ENCODE measurements around the gene CYP8B1. TPM values are rescaled to one million over a fixed set of nuclear protein-coding genes. Genes with fewer than 3 reads are reported as not detected.

The CYP8B1 gene
- total and polyA plus RNA-seq, 2 experiments from 2014 or later = not detected

- TF ChIP-seq CTCF (conservative IDR thresholded peaks at IDR 0.05; ENCODE audit: low read depth in 2 of 2) (no peak), EZH2 (IDR thresholded peaks at IDR 0.05; ENCODE audit: low read depth, unreplicated experiment) (no peak), ETS1 (IDR thresholded peaks at IDR 0.05) (no peak)
Observed at GRCh38 chr3:42876940-42877720, 1.5 kb upstream of the CYP8B1 start (continued).

GRCh38 chr3:42876401-42876800, 722 bp upstream of the CYP8B1 start:
- Histone ChIP-seq H3K4me2 (no peak overlapping the region), H3K9me2 (ENCODE audit: insufficient read depth) (no peaks in the 10 kb centered on the region), H2AFZ (no peak overlapping the region), H3K27ac (ENCODE audit: low read depth) (no peak overlapping the region), H3K36me3 (ENCODE audit: insufficient read depth) (no peaks in the 10 kb centered on the region), H4K20me1 (replicated peaks; ENCODE audit: insufficient read depth) (no peaks in the 10 kb centered on the region), H3K4me3 (no peak overlapping the region), H3F3A (replicated peaks; ENCODE audit: low read depth) (0 out of 2 replicates have a peak, but pooled peaks cover 4% of the 10 kb centered on the region), H3K27me3 (ENCODE audit: insufficient read depth) (no peaks in the 10 kb centered on the region), H3K4me1 (ENCODE audit: insufficient read depth) (peaks cover 14% of the 10 kb centered on the region), H3K79me2 (replicated peaks; ENCODE audit: insufficient read depth) (no peaks in the 10 kb centered on the region)
- Mint-ChIP-seq H3K9me3 (no peaks in the 10 kb centered on the region), H3K27ac (no peak overlapping the region), H3K4me3 (no peak overlapping the region), H3K36me3 (ENCODE audit: low read depth) (no peaks in the 10 kb centered on the region), H3K27me3 (ENCODE audit: insufficient read depth, low read depth, poor library complexity) (peaks cover 5% of the 10 kb centered on the region), H3K4me1 (peaks cover 13% of the 10 kb centered on the region; the same call in 2 of the 3 replicates)
- ATAC-seq = no peak
- no peak for DNase-seq (ENCODE audit: low spot score)
- no peak for TF ChIP-seq NANOG (IDR thresholded peaks at IDR 0.05; ENCODE audit: borderline replicate concordance)

GRCh38 chr3:42874749-42875148, 930 bp downstream of the CYP8B1 start:
- H3K4me1 Mint-ChIP-seq = peaks cover 6% of the 10 kb centered on the region; the same call in 2 of the 3 replicates
- H3K4me1 ChIP-seq (ENCODE audit: insufficient read depth) = peaks cover 5% of the 10 kb centered on the region
- no peaks in the 10 kb centered on the region for H3K36me3 Mint-ChIP-seq (ENCODE audit: low read depth)
- H3K27me3 ChIP-seq (ENCODE audit: insufficient read depth) = no peaks in the 10 kb centered on the region
- no peaks in the 10 kb centered on the region for H3K9me3 Mint-ChIP-seq
- H3K9me2 ChIP-seq (ENCODE audit: insufficient read depth) = no peaks in the 10 kb centered on the region
- 0 out of 2 replicates have a peak, but pooled peaks cover 3% of the 10 kb centered on the region for H3F3A ChIP-seq (replicated peaks; ENCODE audit: low read depth)
- no peak overlapping the region for H3K4me3 Mint-ChIP-seq
- no peak overlapping the region for H3K27ac ChIP-seq (ENCODE audit: low read depth)
- no peaks in the 10 kb centered on the region for H4K20me1 ChIP-seq (replicated peaks; ENCODE audit: insufficient read depth)
- no peak overlapping the region for H3K4me2 ChIP-seq
- H3K27me3 Mint-ChIP-seq (ENCODE audit: insufficient read depth, low read depth, poor library complexity) = peaks cover 9% of the 10 kb centered on the region
- no peak overlapping the region for H3K4me3 ChIP-seq
- no peak overlapping the region for H2AFZ ChIP-seq
- ATAC-seq = no peak
- no peak overlapping the region for H3K27ac Mint-ChIP-seq
- H3K79me2 ChIP-seq (replicated peaks; ENCODE audit: insufficient read depth) = no peaks in the 10 kb centered on the region
- no peaks in the 10 kb centered on the region for H3K36me3 ChIP-seq (ENCODE audit: insufficient read depth)
- DNase-seq (ENCODE audit: low spot score) = no peak
- no peak for TF ChIP-seq CTCF (conservative IDR thresholded peaks at IDR 0.05; ENCODE audit: low read depth in 2 of 2)
- no peak for TF ChIP-seq ETS1 (IDR thresholded peaks at IDR 0.05)
- no peak for TF ChIP-seq STAT1 (IDR thresholded peaks at IDR 0.05; ENCODE audit: unreplicated experiment)
- no peak for TF ChIP-seq REST (IDR thresholded peaks at IDR 0.05; ENCODE audit: unreplicated experiment)
- TF ChIP-seq CREB1 (CRISPR knock-in tag; IDR thresholded peaks at IDR 0.05; ENCODE audit: low read depth) = no peak
- no peak for TF ChIP-seq ZNF114 (CRISPR knock-in tag; IDR thresholded peaks at IDR 0.05)
- no peak for TF ChIP-seq EZH2phosphoT487 (IDR thresholded peaks at IDR 0.05; ENCODE audit: unreplicated experiment)
- no peak for TF ChIP-seq EZH2 (IDR thresholded peaks at IDR 0.05; ENCODE audit: low read depth, unreplicated experiment)

Data from GM23338 (cell line).